MCF 10A (cell line): ENCODE measurements around the gene CASTOR1. TPM values are rescaled to one million over a fixed set of nuclear protein-coding genes. Genes with fewer than 3 reads are reported as not detected.

Source experiments
- BruUV-seq: library from RNA; stranded (reverse); fragments of 400-500 nt; replicated peaks from 2 replicates; lab custom pipeline; 2021; lab: Mats Ljungman, UMichigan
- CTCF ChIA-PET: fragments of 300-600 bp; sonication (Branson Sonifier 250); formaldehyde crosslinking; extraction: SDS; loops from one replicate; lab custom pipeline; 2021; ENCODE audit warnings: antibody characterized with exemption, inconsistent platforms; lab: Yijun Ruan, JAX
- POLR2A ChIA-PET: fragments of 300-600, 350-650 bp; sonication (Branson Sonifier 250); formaldehyde crosslinking; extraction: SDS; loops from one replicate; lab custom pipeline; 2020; ENCODE audit warnings: antibody characterized with exemption, inconsistent platforms; lab: Yijun Ruan, JAX
- DNase-seq: peaks from one replicate; pipeline ENCODE4 v3.0.0-alpha.2; 2018; ENCODE audit not compliant: unreplicated experiment
- H3K27ac Mint-ChIP-seq: one replicate; pipeline ENCODE4 v1.8.0; 2022; ENCODE audit warnings: mild to moderate bottlenecking, low read depth, mixed read lengths; ENCODE audit not compliant: unreplicated experiment
- H3K27me3 Mint-ChIP-seq: one replicate; pipeline ENCODE4 v1.8.0; 2022; ENCODE audit warnings: mixed read lengths; ENCODE audit not compliant: insufficient read depth, unreplicated experiment
- H3K36me3 Mint-ChIP-seq: one replicate; pipeline ENCODE4 v1.8.0; 2022; ENCODE audit warnings: mild to moderate bottlenecking, moderate library complexity, mixed read lengths; ENCODE audit not compliant: insufficient read depth, unreplicated experiment
- H3K4me1 Mint-ChIP-seq: one replicate; pipeline ENCODE4 v1.8.0; 2022; ENCODE audit warnings: mixed read lengths; ENCODE audit not compliant: insufficient read depth, unreplicated experiment
- H3K4me3 Mint-ChIP-seq: one replicate; pipeline ENCODE4 v1.8.0; 2022; ENCODE audit warnings: mild to moderate bottlenecking, moderate library complexity, mixed read lengths; ENCODE audit not compliant: unreplicated experiment
- H3K9me3 Mint-ChIP-seq: one replicate; pipeline ENCODE4 v1.8.0; 2022; ENCODE audit warnings: mixed read lengths; ENCODE audit not compliant: unreplicated experiment
- intact Hi-C: fragments of 100-400 bp; cut with micrococcal nuclease; formaldehyde crosslinking; loops from 2 replicates; pipeline ENCODE4 v1.14.1; 2022
- total RNA-seq: library from RNA; stranded (reverse); gene quantifications from 2 replicates; pipeline ENCODE4 v1.2.3, GENCODE V29; 2022
- TF ChIP-seq, protein P1 (sequence below): fragments of 200-600 bp; IDR thresholded peaks from one replicate; pipeline ENCODE4 v1.8.0; 2022; ENCODE audit warnings: antibody characterized with exemption, mild to moderate bottlenecking; ENCODE audit not compliant: unreplicated experiment

CASTOR1 gene
- total RNA-seq, 1 experiment from 2014 or later = 1.2 TPM

DNA sequence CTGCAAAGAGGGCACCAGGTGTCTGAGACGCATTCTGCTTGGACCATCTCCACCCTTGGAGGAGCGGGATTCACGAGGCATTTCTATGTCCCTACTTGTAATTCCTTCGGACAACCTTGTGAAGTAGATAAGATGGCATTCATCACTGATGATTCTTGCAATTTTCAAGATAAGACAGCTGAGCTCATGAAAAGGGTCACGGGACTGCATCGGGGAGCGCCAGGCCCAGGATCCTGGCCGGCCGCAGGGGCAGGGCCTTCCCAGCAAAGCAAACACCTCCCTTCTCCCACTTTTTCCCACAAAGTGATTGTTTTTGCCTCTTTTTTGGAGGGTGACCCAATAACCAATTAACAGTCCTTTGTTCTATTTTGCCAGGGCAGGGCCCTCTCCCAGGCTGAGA lies 51.2 kb downstream of the CASTOR1 start:
- no peak overlapping the region for H3K4me3 Mint-ChIP-seq
- H3K9me3 Mint-ChIP-seq = no peaks in the 10 kb centered on the region
- DNase-seq = no peak
- ChIA-PET POLR2A (interaction anchor here (0.5 to 0.7 kb wide), 2 partner anchors 131 to 371 kb away, joined by 3 read pairs; no protein-coding TSS in a partner anchor), CTCF (interaction anchor here (1.0 kb wide), 1 partner anchor 23 kb away, joined by 3 read pairs; no protein-coding TSS in a partner anchor)
- BruUV-seq = no TSS peak
- no peaks in the 10 kb centered on the region for H3K27me3 Mint-ChIP-seq
- H3K4me1 Mint-ChIP-seq = peaks cover 22% of the 10 kb centered on the region
- no peak overlapping the region for H3K27ac Mint-ChIP-seq
- intact Hi-C loops = no loop called here
- TF ChIP-seq, protein P1, sequence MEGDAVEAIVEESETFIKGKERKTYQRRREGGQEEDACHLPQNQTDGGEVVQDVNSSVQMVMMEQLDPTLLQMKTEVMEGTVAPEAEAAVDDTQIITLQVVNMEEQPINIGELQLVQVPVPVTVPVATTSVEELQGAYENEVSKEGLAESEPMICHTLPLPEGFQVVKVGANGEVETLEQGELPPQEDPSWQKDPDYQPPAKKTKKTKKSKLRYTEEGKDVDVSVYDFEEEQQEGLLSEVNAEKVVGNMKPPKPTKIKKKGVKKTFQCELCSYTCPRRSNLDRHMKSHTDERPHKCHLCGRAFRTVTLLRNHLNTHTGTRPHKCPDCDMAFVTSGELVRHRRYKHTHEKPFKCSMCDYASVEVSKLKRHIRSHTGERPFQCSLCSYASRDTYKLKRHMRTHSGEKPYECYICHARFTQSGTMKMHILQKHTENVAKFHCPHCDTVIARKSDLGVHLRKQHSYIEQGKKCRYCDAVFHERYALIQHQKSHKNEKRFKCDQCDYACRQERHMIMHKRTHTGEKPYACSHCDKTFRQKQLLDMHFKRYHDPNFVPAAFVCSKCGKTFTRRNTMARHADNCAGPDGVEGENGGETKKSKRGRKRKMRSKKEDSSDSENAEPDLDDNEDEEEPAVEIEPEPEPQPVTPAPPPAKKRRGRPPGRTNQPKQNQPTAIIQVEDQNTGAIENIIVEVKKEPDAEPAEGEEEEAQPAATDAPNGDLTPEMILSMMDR = no peak
- H3K36me3 Mint-ChIP-seq = no peaks in the 10 kb centered on the region

DNA sequence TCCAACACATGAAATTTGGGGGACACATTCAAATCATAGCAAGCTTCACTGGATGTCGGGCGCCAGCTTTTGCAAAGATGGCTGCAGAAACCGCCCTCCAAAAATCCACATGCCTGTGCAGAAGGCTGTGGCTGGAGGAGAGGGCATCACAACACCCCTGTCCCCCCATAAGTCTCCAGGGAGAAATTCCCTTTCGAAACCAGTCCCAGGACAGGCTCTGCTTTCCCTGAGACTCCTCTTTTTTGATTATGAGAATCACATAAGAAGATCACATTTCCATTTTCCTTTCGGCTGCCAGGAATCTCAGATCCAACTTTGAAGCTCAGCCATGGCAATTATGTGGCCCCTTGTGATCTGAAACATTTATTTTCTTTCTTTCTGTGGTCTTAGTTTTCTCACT lies 52.4 kb downstream of the CASTOR1 start:
- Mint-ChIP-seq H3K4me3 (no peak overlapping the region), H3K4me1 (peaks cover 22% of the 10 kb centered on the region), H3K9me3 (no peaks in the 10 kb centered on the region), H3K27me3 (no peaks in the 10 kb centered on the region), H3K27ac (no peak overlapping the region), H3K36me3 (no peaks in the 10 kb centered on the region)
- no TSS peak for BruUV-seq
- TF ChIP-seq, protein P1 = no peak
- ChIA-PET POLR2A (no interaction called here), CTCF (no interaction called here)
- no peak for DNase-seq
- intact Hi-C loops = no loop called here

DNA sequence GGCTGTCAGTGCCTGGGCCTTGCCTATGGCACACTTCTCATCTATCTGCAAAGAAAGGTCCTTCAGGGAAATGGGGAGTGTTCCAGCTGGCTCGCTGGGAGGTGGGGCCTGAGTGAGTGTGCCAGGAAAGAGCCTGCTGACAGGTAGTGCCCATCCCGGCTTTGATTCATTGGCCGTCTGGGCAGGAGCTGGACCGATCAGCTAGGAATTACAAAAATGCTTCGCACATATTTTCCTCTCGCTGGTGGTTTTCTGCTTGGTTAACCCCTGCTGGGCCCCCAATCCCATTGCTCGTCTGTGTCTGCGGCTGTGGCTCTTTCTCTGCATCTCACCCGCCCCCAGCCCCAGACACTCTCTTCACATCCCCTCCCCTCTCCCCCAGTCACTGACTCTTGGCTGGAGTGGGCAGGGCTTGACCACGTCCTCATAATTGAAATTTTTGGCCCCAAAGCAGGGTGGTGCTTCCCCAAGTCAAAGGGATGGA lies 53.6 kb downstream of the CASTOR1 start:
- no peaks in the 10 kb centered on the region for H3K27me3 Mint-ChIP-seq
- no peaks in the 10 kb centered on the region for H3K36me3 Mint-ChIP-seq
- no peak overlapping the region for H3K4me3 Mint-ChIP-seq
- peak overlapping the region; percentile 78 for H3K27ac Mint-ChIP-seq
- TF ChIP-seq, protein P1 = no peak
- H3K9me3 Mint-ChIP-seq = no peaks in the 10 kb centered on the region
- POLR2A ChIA-PET = interaction anchor here (1.0 kb wide), 1 partner anchor 55 kb away, joined by 3 read pairs; no protein-coding TSS in a partner anchor
- peaks cover 22% of the 10 kb centered on the region for H3K4me1 Mint-ChIP-seq
- CTCF ChIA-PET = interaction anchor here (0.8 to 0.9 kb wide), 2 partner anchors 27 to 53 kb away, joined by 3 read pairs; partner anchors contain the start of gene CASTOR1
- intact Hi-C loops = no loop called here
- peak; percentile 57 for DNase-seq
- BruUV-seq = no TSS peak

Other genes starting within 250 kb of the CASTOR1 start
- gene HORMAD2, start 209.0 kb downstream of the CASTOR1 start, total RNA-seq = not detected in 2 replicates
- gene LIF, start 42.7 kb downstream of the CASTOR1 start, total RNA-seq = 9.5 and 19.3 TPM in 2 replicates
- gene OSM, start 22.7 kb downstream of the CASTOR1 start, total RNA-seq = not detected in 2 replicates
- 11.1 and 13.1 TPM in 2 replicates for gene TBC1D10A, start 37.4 kb upstream of the CASTOR1 start, total RNA-seq
- gene SF3A1, start 67.4 kb upstream of the CASTOR1 start, total RNA-seq = 167 and 193 TPM in 2 replicates
- 1.1 and 1.7 TPM in 2 replicates for gene CCDC157, start 67.5 kb upstream of the CASTOR1 start, total RNA-seq
- gene RNF215, start 97.9 kb upstream of the CASTOR1 start, total RNA-seq = 18.4 and 19.6 TPM in 2 replicates
- gene SEC14L2, start 107.5 kb upstream of the CASTOR1 start, total RNA-seq = 20.0 and 29.1 TPM in 2 replicates
- 23.2 and 31.6 TPM in 2 replicates for gene MTFP1, start 136.3 kb upstream of the CASTOR1 start, total RNA-seq
- not detected in 2 replicates for gene SEC14L3, start 182.5 kb upstream of the CASTOR1 start, total RNA-seq
- gene SEC14L4, start 216.2 kb upstream of the CASTOR1 start, total RNA-seq = not detected in 2 replicates